GM12801 (cell line): Measurements from ENCODE around the gene NEK10.

Source experiments
- TF ChIP-seq, protein P1 (sequence below): IDR thresholded peaks from one replicate; pipeline ENCODE4 v1.5.1; 2011; ENCODE audit warnings: control low read depth; ENCODE audit not compliant: insufficient read length; ENCODE audit errors: extremely low read depth

Gene NEK10

DNA sequence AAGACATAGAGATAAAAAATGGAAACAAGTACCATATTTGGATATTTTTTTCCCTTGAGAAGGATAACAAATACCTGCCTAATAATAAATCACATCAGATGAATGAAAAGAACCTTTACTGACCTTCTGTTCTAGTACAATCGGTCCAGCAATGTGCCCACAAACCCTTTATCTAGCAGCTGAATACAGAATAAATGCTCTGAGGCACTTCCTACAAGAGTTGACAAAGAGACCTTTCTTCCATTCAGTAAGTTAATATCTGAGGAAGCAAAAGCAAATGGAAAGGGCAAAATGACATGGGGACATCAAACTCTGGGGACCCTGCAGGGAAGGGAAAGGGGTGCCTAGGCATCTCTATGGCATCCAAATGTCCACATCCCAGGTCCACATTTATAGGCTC is 115.8 kb downstream of the NEK10 start:
- TF ChIP-seq, protein P1, sequence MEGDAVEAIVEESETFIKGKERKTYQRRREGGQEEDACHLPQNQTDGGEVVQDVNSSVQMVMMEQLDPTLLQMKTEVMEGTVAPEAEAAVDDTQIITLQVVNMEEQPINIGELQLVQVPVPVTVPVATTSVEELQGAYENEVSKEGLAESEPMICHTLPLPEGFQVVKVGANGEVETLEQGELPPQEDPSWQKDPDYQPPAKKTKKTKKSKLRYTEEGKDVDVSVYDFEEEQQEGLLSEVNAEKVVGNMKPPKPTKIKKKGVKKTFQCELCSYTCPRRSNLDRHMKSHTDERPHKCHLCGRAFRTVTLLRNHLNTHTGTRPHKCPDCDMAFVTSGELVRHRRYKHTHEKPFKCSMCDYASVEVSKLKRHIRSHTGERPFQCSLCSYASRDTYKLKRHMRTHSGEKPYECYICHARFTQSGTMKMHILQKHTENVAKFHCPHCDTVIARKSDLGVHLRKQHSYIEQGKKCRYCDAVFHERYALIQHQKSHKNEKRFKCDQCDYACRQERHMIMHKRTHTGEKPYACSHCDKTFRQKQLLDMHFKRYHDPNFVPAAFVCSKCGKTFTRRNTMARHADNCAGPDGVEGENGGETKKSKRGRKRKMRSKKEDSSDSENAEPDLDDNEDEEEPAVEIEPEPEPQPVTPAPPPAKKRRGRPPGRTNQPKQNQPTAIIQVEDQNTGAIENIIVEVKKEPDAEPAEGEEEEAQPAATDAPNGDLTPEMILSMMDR = no peak

- TF ChIP-seq, protein P1 = no peak
Observed at GRCh38 chr3:27252646-27253045, 116.5 kb downstream of the NEK10 start.

DNA sequence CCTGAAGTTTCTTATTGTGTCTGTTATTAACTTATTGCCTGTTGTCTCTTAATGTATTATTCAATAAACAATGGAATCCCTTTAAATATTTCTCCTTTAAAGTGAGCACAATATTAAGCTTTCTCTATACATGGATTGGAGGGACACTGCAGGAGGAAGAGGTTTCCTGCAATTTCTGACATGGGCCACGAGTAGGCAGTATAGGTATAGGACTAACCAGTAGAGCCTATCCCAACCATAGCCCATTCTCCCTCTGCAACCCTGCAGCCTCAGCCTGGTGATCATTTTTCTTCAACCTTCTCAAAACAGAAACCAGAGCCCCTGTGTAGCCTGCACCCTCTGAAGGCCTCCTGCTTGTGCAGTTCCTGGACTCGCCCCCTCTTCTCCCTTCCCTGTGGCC is 124.8 kb downstream of the NEK10 start:
- TF ChIP-seq, protein P1 = no peak

- TF ChIP-seq, protein P1 = no peak
Observed at GRCh38 chr3:27239951-27240350, 129.2 kb downstream of the NEK10 start.

GRCh38 chr3:27228805-27229204 is 140.4 kb downstream of the NEK10 start:
- TF ChIP-seq, protein P1 = no peak

DNA sequence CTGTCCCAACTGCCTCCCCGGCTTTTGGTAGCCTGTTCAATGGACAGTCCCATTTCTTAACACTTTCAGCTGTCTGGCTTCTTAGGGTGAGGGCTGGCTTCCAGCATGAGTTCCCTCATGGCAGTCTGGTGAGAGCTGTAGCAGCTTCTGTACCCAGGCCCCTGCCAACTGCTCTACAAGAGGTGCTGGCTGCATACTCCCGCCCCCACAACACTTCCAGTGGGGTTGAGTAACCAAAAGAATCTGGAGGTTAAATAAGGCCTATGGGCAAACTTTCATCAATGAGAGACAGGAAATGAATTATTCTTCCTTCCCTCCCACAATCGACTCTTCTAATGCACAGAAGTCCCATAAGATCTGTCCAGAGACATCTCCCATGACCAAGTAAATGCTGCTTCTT is 145.0 kb downstream of the NEK10 start:
- TF ChIP-seq, protein P1 = no peak

DNA sequence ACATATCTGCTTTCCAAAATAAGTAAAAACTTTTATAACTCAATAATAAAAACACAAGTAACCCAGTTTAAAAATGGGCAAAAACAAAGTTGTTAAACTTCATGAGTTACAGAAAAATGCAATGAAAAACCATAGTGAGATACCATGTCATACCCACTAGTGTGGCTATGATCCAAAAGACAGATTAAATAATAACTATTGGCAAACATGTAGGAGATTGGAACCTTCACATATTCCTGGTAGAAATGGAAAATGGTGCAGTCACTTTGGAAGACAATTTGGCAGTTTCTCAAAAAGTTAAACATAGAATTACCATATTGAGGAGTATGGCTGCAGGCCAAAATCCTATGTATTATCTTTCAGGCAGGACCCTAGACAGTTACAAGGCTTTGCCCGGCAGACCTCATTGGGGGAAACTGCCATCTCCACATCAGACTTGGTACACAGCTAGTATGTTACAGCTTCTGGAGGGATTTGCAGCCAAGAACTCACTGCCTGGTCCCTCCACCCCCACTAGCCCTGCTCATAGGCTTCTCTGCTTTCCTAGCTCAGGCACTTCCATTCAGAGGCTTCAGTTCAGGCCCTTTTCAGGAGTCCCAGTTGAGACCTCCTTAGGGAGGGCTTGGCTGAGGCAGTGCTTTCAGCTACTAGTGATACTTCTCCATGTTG is 147.8 kb downstream of the NEK10 start:
- TF ChIP-seq, protein P1 = no peak

DNA sequence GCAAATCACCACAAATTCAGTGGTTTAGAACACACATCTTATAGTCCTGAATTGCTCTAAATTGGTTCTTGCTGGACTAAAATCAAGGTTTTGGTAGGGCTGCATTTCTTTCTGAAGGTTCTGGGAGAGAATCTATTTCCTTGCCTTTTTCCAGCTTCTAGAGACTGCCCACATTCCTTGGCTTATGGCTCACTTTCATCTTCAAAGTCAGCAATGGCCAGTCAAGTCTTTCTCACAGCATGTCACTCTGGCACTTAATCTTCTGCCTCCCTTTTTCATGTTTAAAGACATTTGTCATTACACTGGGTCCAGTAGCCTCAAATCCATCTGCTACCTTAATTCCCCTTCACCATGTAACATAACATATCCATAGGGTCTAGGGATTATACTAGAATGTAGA is 149.0 kb downstream of the NEK10 start:
- TF ChIP-seq, protein P1 = no peak
